Adrenal gland (tissue), 5 donors: Measurements from ENCODE around the gene NOX3.

ENCODE experiments used
- CTCF ChIP-seq, 6 experiments: fragments of 450-650 bp in 4 of 6; fragments of 200-600 bp in 2 of 6; sonication (generic) in 1 of 6; IDR thresholded peaks; 1 replicate in 5 of 6; 2 replicates in 1 of 6; pipeline versions ENCODE4 v1.5.1 to v1.8.0; 2016 to 2021; ENCODE audit warnings: antibody characterized with exemption in 6 of 6, mild to moderate bottlenecking in 2 of 6, moderate library complexity in 1 of 6
- POLR2A ChIP-seq, 2 donors: fragments of 450-650 bp; IDR thresholded peaks; one replicate each; pipeline ENCODE4 v1.6.1; 2017; ENCODE audit warnings: antibody characterized with exemption in 2 of 2, mild to moderate bottlenecking in 2 of 2, moderate library complexity in 1 of 2
- donor health status: DM: no; HTN: no; CAD: no.

- TF ChIP-seq POLR2A (IDR thresholded peaks at IDR 0.05) (no peak), CTCF (IDR thresholded peaks at IDR 0.05) (no peak)
Measured at GRCh38 chr6:155417454-155417853, 38.2 kb downstream of the NOX3 start.
